Vagina (tissue), 2 donors: ENCODE measurements around the gene ZNF280D.

Experiments used
- CTCF ChIP-seq, 3 experiments: fragments of 450-650 bp in 2 of 3; fragments of 200-600 bp in 1 of 3; sonication (generic) in 1 of 3; IDR thresholded peaks; one replicate each; pipeline ENCODE4 v1.5.1; 2017 to 2019; ENCODE audit warnings: antibody characterized with exemption in 3 of 3, mild to moderate bottlenecking in 2 of 3, moderate library complexity in 2 of 3
- POLR2AphosphoS5 ChIP-seq, 2 donors: sonication (generic); formaldehyde crosslinking; IDR thresholded peaks; one replicate each; pipeline ENCODE4 v1.9.0; 2017; ENCODE audit warnings: antibody characterized with exemption in 2 of 2, mild to moderate bottlenecking in 2 of 2, low read depth in 1 of 2; ENCODE audit not compliant: insufficient read depth in 1 of 2

GRCh38 chr15:56598991-56599390 lies 134.3 kb downstream of the ZNF280D start:
- no peak for TF ChIP-seq POLR2AphosphoS5 (IDR thresholded peaks at IDR 0.05; ENCODE audit: insufficient read depth in 1 of 2, low read depth in 1 of 2)
- no peak for TF ChIP-seq CTCF (IDR thresholded peaks at IDR 0.05)
